HTR-8/SVneo (cell line): ENCODE data around the gene DAP3.
"Not testable (repeated sequence)": the region's sequence is repeated elsewhere in the genome, so short reads cannot be mapped to it uniquely, and the experiment has no call there.

Experiments
- DNase-seq: peaks from one replicate; pipeline ENCODE4 v3.0.0; 2011; ENCODE audit warnings: low spot score, mixed read lengths; ENCODE audit not compliant: insufficient read length
- FAIRE-seq: peaks from 2 replicates; lab custom pipeline; 2011; peaks lifted over from hg19 to GRCh38; lab: Jason Lieb, UNC

Gene DAP3

GRCh38 chr1:155689081-155689607 is at the start of gene DAP3:
TSS of gene DAP3 (plus strand) at chr1:155689091. CDS start at chr1:155709780, 20,689 bp downstream.
- DNase-seq: peak; percentile 75
- FAIRE-seq: not testable (repeated sequence)

- FAIRE-seq: no peak
- no peak for DNase-seq
Measured at GRCh38 chr1:155640367-155640766, 48.5 kb upstream of the DAP3 start.

GRCh38 chr1:155642559-155643180 is 46.2 kb upstream of the DAP3 start:
- not testable (repeated sequence) for FAIRE-seq, DNase-seq

GRCh38 chr1:155643230-155643629 is 45.7 kb upstream of the DAP3 start:
- DNase-seq: no peak
- no peak for FAIRE-seq

- FAIRE-seq (no peak), DNase-seq (no peak)
Measured at GRCh38 chr1:155645034-155645598, 43.8 kb upstream of the DAP3 start.

GRCh38 chr1:155645648-155646047 is 43.2 kb upstream of the DAP3 start:
- no peak for DNase-seq
- no peak for FAIRE-seq

- FAIRE-seq (no peak), DNase-seq (no peak)
Measured at GRCh38 chr1:155646307-155646706, 42.6 kb upstream of the DAP3 start.

- FAIRE-seq (no peak), DNase-seq (peak; percentile 51)
Measured at GRCh38 chr1:155648207-155649147, 40.4 kb upstream of the DAP3 start.

GRCh38 chr1:155649676-155650075 is 39.2 kb upstream of the DAP3 start:
- DNase-seq (no peak), FAIRE-seq (no peak)

- FAIRE-seq: no peak
- DNase-seq: no peak
Measured at GRCh38 chr1:155650231-155650757, 38.6 kb upstream of the DAP3 start.

- DNase-seq: no peak
Measured at GRCh38 chr1:155651861-155652661, 36.8 kb upstream of the DAP3 start.

GRCh38 chr1:155652951-155653350 is 35.9 kb upstream of the DAP3 start:
- DNase-seq (no peak), FAIRE-seq (no peak)

More at GRCh38 chr1:155651861-155652661, 36.8 kb upstream of the DAP3 start:
- FAIRE-seq: no peak

- FAIRE-seq (no peak), DNase-seq (no peak)
Measured at GRCh38 chr1:155657463-155657862, 31.4 kb upstream of the DAP3 start.

GRCh38 chr1:155661239-155661638 is 27.7 kb upstream of the DAP3 start:
- not testable (repeated sequence) for DNase-seq, FAIRE-seq

- DNase-seq: no peak
- FAIRE-seq: no peak
Measured at GRCh38 chr1:155669233-155670162, 19.4 kb upstream of the DAP3 start.

GRCh38 chr1:155671750-155672149 is 17.1 kb upstream of the DAP3 start:
- no peak for DNase-seq
- no peak for FAIRE-seq

GRCh38 chr1:155673003-155673402 is 15.9 kb upstream of the DAP3 start:
- no peak for DNase-seq
- no peak for FAIRE-seq

GRCh38 chr1:155678027-155678426 is 10.9 kb upstream of the DAP3 start:
- FAIRE-seq (no peak), DNase-seq (no peak)

- not testable (repeated sequence) for DNase-seq, FAIRE-seq
Measured at GRCh38 chr1:155678992-155679391, 9.9 kb upstream of the DAP3 start.
